CD4-positive, alpha-beta T cell treated with Interleukin-4 for 4 hours (primary cell): ENCODE results near the gene RNF214.
"Not testable (repeated sequence)": the region's sequence is repeated elsewhere in the genome, so short reads cannot be mapped to it uniquely, and the experiment has no call there.

Source experiments
- DNase-seq: peaks from one replicate; pipeline ENCODE4 v3.0.0-alpha.2; 2020

The RNF214 gene

GRCh38 chr11:117198613-117199012, 33.9 kb upstream of the RNF214 start:
- no peak for DNase-seq

- DNase-seq = no peak
Measured at GRCh38 chr11:117199053-117199915, 33.2 kb upstream of the RNF214 start, which contains the start of gene TAGLN. TSS of gene TAGLN (plus strand) at chr11:117199370. CDS start at chr11:117203014, 3,644 bp downstream.

GRCh38 chr11:117199916-117200812, 32.3 kb upstream of the RNF214 start:
- DNase-seq = no peak

GRCh38 chr11:117200813-117201657, 31.4 kb upstream of the RNF214 start:
- DNase-seq = no peak

- DNase-seq = no peak
Measured at GRCh38 chr11:117201658-117202305, 30.7 kb upstream of the RNF214 start.

- DNase-seq = no peak
Measured at GRCh38 chr11:117202386-117203068, 29.9 kb upstream of the RNF214 start.

- no peak for DNase-seq
Measured at GRCh38 chr11:117203069-117203407, 29.4 kb upstream of the RNF214 start.

DNA sequence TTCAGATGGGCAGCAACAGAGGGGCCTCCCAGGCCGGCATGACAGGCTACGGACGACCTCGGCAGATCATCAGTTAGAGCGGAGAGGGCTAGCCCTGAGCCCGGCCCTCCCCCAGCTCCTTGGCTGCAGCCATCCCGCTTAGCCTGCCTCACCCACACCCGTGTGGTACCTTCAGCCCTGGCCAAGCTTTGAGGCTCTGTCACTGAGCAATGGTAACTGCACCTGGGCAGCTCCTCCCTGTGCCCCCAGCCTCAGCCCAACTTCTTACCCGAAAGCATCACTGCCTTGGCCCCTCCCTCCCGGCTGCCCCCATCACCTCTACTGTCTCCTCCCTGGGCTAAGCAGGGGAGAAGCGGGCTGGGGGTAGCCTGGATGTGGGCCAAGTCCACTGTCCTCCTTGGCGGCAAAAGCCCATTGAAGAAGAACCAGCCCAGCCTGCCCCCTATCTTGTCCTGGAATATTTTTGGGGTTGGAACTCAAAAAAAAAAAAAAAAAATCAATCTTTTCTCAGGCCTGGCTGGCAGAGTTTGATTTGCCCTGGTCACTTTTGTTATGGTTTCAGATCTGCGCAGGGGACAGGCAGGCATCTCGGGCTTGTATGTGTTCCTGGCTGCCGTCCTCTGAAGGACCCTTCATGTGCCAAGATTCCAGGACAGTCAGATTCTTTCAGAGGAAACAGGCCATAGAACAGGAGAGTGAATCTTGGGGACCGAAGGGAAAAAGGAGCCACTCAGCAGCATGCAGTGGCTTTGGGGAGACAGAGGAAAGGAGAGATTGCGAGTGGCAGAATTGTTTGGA, 28.0 kb upstream of the RNF214 start:
- no peak for DNase-seq

- DNase-seq = no peak
Measured at GRCh38 chr11:117205211-117205818, 27.2 kb upstream of the RNF214 start.

- not testable (repeated sequence) for DNase-seq
Measured at GRCh38 chr11:117206111-117206510, 26.4 kb upstream of the RNF214 start.

DNA sequence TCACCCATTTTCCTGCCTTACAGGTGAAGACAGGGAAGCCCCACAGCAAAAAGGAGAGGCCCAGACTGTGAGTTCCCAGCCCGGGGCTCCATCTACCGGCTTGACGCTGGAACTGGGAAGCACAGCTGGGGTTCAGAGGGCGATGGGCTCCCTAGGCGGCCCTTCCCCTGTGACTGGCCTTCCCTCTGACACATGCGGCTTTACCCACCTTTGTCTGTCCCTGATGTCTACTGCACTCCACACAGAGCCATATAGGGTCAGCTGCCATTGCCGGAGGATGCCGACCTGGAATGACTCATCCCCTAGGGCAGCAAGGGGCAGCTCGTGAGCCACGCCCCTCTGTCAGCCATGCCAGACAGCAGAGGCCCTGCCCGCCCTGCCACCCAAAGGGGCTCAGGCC, 25.6 kb upstream of the RNF214 start:
- DNase-seq = not testable (repeated sequence)

DNA sequence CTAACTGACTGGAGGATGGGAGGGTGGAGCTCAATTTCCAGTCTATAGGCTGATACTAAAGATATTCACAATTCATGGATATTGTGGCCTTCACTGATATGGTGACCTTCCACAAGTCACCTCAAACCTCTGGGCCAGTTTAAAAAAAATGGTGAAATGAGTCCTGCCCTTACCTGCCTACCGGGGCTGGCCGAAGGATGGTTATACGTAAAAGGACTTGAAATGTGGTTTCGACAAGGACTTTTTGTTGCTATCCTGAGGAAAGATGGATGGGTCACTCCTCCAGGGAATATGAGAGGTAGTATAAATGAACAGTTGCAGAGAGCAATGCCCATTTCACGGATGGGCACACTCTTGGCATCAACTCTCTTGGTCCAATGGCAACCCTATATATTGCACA, 25.0 kb upstream of the RNF214 start:
- not testable (repeated sequence) for DNase-seq

DNA sequence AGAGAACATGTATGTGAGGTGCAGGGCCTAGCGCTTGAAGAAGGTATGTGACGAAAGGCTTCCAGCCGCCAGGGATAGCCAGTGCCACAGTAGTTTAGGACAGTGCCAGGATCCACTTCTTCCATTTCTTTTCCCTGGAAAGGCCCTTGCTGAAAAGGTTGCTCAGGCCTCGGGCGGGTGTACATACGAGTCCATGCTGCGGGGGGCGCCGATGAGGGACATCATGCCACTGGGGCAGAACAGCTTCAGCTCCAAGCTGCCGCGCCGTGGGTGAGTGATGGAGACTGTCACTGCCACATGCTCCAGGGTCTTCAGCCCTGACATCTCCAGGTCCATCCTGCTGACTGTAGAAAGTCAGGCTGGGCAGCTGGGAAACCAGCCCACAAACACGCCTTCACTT, 23.8 kb upstream of the RNF214 start:
- DNase-seq = not testable (repeated sequence)

DNA sequence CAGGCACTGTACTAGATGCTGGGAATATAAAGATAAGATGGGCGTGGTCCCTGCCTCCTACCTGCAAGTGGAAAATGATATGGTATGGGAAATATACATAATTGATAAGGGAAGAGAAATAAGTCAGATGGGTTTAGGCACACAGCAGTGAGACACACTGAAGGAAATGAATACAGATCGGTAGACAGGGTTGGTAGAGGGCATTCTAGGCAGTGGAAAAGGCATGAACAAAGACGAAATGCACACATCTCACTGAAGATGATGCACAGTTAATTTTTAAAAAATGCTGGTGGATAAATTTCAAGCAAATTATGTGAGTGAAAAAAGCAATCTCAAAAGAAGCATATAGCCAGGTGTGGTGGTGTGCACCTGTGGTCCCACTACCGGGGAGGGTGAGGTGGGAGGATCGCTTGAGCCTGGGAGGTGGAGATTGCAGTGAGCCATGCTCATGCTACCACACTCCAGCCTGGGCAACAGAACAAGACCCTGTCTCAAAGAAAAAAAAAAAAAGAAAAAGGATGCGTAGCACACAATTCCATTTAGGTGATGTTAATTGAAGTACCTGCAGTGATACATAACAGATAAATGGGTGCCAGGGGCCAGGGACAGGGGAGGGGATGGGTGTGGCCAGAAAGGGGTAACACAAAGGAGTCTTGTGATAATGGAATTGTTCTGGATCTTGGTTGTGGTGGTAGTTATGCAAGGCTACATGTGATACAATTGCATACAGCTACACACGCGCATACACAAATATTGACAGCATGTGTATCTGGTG, 22.9 kb upstream of the RNF214 start:
- DNase-seq = not testable (repeated sequence)

DNA sequence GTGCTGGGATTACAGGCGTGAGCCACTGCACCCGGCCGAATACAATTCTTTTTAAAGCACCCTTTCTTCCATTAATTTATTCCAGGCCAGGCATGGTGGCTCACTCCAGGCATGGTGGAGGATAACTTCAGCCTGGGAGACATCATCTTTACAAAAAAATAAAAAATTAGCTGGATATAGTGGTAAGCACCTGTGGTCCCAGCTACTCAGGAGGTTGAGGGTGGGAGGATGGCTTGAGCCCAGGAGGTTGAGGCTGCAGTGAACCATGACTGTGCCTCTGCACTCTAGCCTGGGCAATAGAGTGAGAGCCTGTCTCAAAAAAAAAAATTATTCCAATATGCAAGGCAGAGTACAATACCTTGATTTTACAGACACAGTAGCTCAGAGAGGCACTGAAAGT, 21.9 kb upstream of the RNF214 start:
- no peak for DNase-seq

- DNase-seq = no peak
Measured at GRCh38 chr11:117212697-117213355, 19.6 kb upstream of the RNF214 start.

GRCh38 chr11:117214404-117215110, 17.9 kb upstream of the RNF214 start:
- DNase-seq = no peak
